HFFc6 (cell line): Measurements from ENCODE around the gene SLC22A1. TPM values are rescaled to one million over a fixed set of nuclear protein-coding genes. Genes with fewer than 3 reads are reported as not detected.

ENCODE experiments used
- DNase-seq: peaks from one replicate; pipeline ENCODE4 v3.0.0-alpha.2; 2018
- H3K27ac Mint-ChIP-seq: 2 replicates; pipeline ENCODE4 v1.8.0; 2020; ENCODE audit warnings: mild to moderate bottlenecking, mixed read lengths
- H3K27me3 Mint-ChIP-seq: 2 replicates; pipeline ENCODE4 v1.8.0; 2021; ENCODE audit warnings: mild to moderate bottlenecking, moderate library complexity, mixed read lengths; ENCODE audit not compliant: insufficient read depth
- H3K36me3 Mint-ChIP-seq: 2 replicates; pipeline ENCODE4 v1.8.0; 2021; ENCODE audit warnings: low read depth, mixed read lengths
- H3K4me1 Mint-ChIP-seq: 2 replicates; pipeline ENCODE4 v1.8.0; 2020; ENCODE audit warnings: low read depth, mixed read lengths
- H3K4me3 Mint-ChIP-seq: 2 replicates; pipeline ENCODE4 v1.8.0; 2020; ENCODE audit warnings: mild to moderate bottlenecking, moderate library complexity, mixed read lengths
- H3K9me3 Mint-ChIP-seq: 2 replicates; pipeline ENCODE4 v1.8.0; 2020; ENCODE audit warnings: mild to moderate bottlenecking, mixed read lengths
- total RNA-seq, 6 experiments: library from RNA; stranded (reverse); fragmentation: NEBNext Ultra II Directional; extraction: Animal tissue kit (Norgen Biotek cat#: 25700); gene quantifications; 2 replicates in 1 of 6; 3 replicates in 5 of 6; pipeline ENCODE4 v1.2.3, GENCODE V29; 2021
- TF ChIP-seq, protein P1 (sequence below): fragments of 200-600 bp; sonication (generic); IDR thresholded peaks from 2 replicates; pipeline ENCODE4 v1.5.0; 2021; ENCODE audit warnings: antibody characterized with exemption, mild to moderate bottlenecking

Gene SLC22A1
- total RNA-seq, 6 experiments from 2014 or later, result 0.12 to 0.33 (median 0.21) TPM; not detected in 2

GRCh38 chr6:160078883-160079685, 42.5 kb upstream of the SLC22A1 start:
- Mint-ChIP-seq H3K27ac (no peak overlapping the region), H3K4me3 (no peak overlapping the region), H3K4me1 (peaks cover 22% of the 10 kb centered on the region), H3K9me3 (no peaks in the 10 kb centered on the region), H3K27me3 (no peaks in the 10 kb centered on the region), H3K36me3 (peaks cover 36% of the 10 kb centered on the region)
- TF ChIP-seq, protein P1, sequence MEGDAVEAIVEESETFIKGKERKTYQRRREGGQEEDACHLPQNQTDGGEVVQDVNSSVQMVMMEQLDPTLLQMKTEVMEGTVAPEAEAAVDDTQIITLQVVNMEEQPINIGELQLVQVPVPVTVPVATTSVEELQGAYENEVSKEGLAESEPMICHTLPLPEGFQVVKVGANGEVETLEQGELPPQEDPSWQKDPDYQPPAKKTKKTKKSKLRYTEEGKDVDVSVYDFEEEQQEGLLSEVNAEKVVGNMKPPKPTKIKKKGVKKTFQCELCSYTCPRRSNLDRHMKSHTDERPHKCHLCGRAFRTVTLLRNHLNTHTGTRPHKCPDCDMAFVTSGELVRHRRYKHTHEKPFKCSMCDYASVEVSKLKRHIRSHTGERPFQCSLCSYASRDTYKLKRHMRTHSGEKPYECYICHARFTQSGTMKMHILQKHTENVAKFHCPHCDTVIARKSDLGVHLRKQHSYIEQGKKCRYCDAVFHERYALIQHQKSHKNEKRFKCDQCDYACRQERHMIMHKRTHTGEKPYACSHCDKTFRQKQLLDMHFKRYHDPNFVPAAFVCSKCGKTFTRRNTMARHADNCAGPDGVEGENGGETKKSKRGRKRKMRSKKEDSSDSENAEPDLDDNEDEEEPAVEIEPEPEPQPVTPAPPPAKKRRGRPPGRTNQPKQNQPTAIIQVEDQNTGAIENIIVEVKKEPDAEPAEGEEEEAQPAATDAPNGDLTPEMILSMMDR, result no peak
- DNase-seq, result no peak

DNA sequence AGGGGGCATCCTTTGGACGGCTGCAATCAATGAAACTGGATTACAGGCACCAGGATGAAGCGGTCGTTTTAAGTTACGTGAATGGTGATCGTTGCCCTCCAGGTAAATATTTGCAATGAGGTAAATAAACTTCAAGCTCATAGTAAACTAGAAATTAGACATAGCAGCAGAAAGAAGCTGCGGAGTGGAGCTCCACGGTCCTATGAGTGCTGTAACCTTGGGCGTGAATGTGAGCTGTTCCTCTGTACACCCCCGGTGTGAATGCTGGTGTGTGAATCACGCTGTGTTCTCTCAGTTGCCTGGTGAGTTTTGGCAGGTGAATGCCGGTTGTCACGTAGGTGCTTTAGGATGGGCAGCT, 42.0 kb upstream of the SLC22A1 start:
- H3K4me1 Mint-ChIP-seq, result peaks cover 22% of the 10 kb centered on the region
- H3K9me3 Mint-ChIP-seq, result no peaks in the 10 kb centered on the region
- H3K36me3 Mint-ChIP-seq, result peaks cover 36% of the 10 kb centered on the region

DNA sequence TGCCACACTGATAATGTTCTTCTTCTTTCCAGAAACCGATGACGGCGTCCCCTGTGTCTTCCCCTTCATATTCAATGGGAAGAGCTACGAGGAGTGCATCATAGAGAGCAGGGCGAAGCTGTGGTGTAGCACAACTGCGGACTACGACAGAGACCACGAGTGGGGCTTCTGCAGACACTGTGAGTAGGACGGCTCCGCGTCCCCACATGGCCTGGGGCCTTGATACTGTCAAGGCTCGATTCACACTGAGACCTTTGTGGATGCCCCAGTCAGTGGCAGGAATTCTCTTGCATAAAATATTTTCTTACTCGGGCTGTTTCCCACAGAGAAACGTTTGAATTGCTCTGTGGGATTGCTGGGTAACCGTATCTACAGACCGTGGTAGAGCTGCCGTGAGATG, 41.5 kb upstream of the SLC22A1 start:
- Mint-ChIP-seq H3K36me3 (peaks cover 34% of the 10 kb centered on the region), H3K4me3 (no peak overlapping the region), H3K27ac (no peak overlapping the region), H3K4me1 (peaks cover 22% of the 10 kb centered on the region), H3K27me3 (no peaks in the 10 kb centered on the region), H3K9me3 (no peaks in the 10 kb centered on the region)
- DNase-seq, result no peak
- TF ChIP-seq, protein P1, result no peak

More for the DNA sequence above, 42.0 kb upstream of the SLC22A1 start:
- H3K27ac Mint-ChIP-seq, result no peak overlapping the region
- TF ChIP-seq, protein P1, result no peak
- no peaks in the 10 kb centered on the region for H3K27me3 Mint-ChIP-seq
- no peak for DNase-seq
- H3K4me3 Mint-ChIP-seq, result no peak overlapping the region

- H3K4me1 Mint-ChIP-seq, result peaks cover 20% of the 10 kb centered on the region
- no peak overlapping the region for H3K27ac Mint-ChIP-seq
- no peak overlapping the region for H3K4me3 Mint-ChIP-seq
- no peaks in the 10 kb centered on the region for H3K9me3 Mint-ChIP-seq
- TF ChIP-seq, protein P1, result no peak
- DNase-seq, result no peak
- H3K27me3 Mint-ChIP-seq, result no peaks in the 10 kb centered on the region
- H3K36me3 Mint-ChIP-seq, result peaks cover 34% of the 10 kb centered on the region
Measured at GRCh38 chr6:160081398-160081797, 40.2 kb upstream of the SLC22A1 start.

DNA sequence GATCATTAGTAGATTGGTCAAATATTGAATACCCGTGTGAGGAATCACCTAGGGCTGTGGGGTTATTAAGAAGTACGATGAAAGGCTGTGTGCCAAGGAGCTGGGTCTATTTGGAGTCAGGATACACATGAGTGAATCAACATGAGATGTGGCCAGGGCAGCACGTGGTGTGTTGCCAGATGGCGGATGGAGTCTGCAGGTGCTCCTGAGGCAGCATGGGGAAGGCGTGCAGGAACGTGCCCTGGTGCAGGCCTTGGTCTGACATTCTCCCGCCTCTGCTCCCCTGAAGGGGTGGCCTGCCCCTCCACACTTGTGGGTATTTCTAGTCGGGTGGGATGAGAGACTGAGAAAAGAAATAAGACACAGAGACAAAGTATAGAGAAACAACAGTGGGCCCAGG, 39.0 kb upstream of the SLC22A1 start:
- no peak for DNase-seq
- peaks cover 34% of the 10 kb centered on the region for H3K36me3 Mint-ChIP-seq
- no peak overlapping the region for H3K27ac Mint-ChIP-seq
- H3K4me1 Mint-ChIP-seq, result peaks cover 8% of the 10 kb centered on the region
- no peaks in the 10 kb centered on the region for H3K27me3 Mint-ChIP-seq
- H3K9me3 Mint-ChIP-seq, result no peaks in the 10 kb centered on the region
- no peak overlapping the region for H3K4me3 Mint-ChIP-seq
- TF ChIP-seq, protein P1, result no peak
